GM12864 (cell line): Measurements from ENCODE around the gene LILRB1.
"Not testable (repeated sequence)": the region's sequence is repeated elsewhere in the genome, so short reads cannot be mapped to it uniquely, and the experiment has no call there.

ENCODE experiments used
- DNase-seq: peaks from one replicate; pipeline ENCODE4 v3.0.0-alpha.2; 2011; ENCODE audit warnings: low read depth
- H3K4me3 ChIP-seq: 2 replicates; pipeline ENCODE4 v1.5.1; 2011; ENCODE audit warnings: mild to moderate bottlenecking, low read depth, low read length, control low read depth
- TF ChIP-seq, protein P1 (sequence below): IDR thresholded peaks from 2 replicates; pipeline ENCODE4 v1.5.1; 2011; ENCODE audit warnings: low read depth, mild to moderate bottlenecking, moderate library complexity, low read length, control low read depth, inconsistent platforms; ENCODE audit errors: missing control alignments

The LILRB1 gene

DNA sequence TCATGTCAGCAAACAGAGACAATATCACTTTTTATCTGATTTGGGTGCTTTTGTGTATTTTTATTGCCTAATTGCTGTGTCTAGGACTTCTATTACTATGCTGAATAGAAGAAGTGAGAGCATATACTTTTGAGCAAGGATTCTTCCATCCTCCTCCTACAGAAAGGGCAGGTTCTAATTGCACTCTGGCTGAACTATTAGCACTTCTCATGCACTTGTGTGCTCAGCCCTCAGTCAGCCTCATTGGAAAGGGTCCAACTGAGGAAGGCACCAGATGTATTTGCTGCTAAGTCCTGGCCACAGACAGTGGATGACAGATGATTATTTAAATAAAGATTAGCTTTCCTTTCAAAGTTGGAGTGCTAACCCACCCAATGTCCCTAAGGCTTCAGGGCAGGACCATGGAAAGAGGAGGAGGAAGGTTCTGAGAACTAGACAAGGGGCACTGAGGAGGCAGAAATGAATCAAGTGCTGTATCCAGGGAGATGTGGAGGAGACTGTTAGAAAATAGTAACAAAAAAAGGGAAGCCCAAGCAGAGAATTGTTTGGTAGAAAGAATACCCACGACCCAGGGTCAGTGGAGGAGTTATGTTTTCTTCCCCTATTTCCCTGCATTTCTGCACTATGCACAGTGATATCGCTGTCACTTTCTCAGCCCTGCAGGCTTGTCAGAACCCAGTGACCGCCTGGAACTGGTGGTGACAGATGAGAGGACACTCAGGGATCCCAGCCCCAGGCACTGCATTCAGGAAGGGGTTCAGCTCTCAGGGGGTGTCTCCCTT is 40.5 kb downstream of the LILRB1 start:
- TF ChIP-seq, protein P1, sequence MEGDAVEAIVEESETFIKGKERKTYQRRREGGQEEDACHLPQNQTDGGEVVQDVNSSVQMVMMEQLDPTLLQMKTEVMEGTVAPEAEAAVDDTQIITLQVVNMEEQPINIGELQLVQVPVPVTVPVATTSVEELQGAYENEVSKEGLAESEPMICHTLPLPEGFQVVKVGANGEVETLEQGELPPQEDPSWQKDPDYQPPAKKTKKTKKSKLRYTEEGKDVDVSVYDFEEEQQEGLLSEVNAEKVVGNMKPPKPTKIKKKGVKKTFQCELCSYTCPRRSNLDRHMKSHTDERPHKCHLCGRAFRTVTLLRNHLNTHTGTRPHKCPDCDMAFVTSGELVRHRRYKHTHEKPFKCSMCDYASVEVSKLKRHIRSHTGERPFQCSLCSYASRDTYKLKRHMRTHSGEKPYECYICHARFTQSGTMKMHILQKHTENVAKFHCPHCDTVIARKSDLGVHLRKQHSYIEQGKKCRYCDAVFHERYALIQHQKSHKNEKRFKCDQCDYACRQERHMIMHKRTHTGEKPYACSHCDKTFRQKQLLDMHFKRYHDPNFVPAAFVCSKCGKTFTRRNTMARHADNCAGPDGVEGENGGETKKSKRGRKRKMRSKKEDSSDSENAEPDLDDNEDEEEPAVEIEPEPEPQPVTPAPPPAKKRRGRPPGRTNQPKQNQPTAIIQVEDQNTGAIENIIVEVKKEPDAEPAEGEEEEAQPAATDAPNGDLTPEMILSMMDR, result no peak
- H3K4me3 ChIP-seq, result no peak overlapping the region
- no peak for DNase-seq

DNA sequence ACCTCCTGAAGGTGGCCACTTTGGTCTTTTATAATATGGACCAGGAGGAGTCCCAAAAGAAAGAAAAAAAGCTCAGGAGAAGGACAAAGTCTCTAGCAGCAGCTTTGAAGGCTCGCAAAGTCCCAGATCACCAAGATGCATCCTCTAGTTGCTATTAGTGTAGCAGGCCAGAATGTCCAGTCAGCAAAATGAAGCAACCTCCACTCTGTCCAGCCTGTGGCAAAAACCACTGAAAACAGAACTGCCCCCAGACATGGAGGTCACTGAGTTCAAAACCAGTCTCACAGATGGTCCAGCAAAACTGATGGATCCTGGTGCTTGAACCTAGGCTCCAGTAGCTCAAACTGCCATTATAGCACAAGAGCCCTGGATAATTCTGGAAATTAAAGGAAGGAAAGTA is 42.9 kb downstream of the LILRB1 start:
- no peak overlapping the region for H3K4me3 ChIP-seq
- TF ChIP-seq, protein P1, result no peak
- DNase-seq, result no peak

GRCh38 chr19:54674021-54674617 is 43.8 kb downstream of the LILRB1 start:
- peak; percentile 45 for DNase-seq
- TF ChIP-seq, protein P1, result peak; percentile 76
- H3K4me3 ChIP-seq, result no peak overlapping the region

DNA sequence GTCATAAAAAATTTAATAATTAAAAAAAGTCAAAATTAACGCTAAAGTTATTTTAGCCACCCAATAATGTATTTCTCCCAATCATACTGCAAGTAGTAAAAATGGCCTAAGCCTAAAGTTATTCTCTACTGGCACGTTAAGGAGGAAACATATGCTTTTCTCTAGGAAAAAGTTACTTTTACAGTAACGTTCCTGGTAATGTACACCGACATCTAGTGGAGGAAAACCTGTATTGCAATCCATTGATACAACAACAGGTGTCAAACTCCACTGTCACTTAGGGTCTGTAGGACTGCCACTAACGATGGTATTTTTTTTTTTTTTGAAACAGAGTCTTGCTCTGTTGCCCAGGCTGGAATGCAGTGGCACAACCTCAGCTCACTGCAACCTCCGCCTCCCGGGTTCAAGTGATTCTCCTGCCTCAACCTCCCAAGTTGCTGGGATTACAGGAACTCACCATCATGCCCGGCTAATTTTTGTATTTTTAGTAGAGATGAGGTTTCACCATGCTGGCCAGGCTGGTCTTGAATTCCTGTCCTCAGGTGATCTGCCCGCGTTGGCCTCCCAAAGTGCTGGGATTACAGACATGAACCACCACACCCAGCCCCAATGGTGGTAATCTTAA is 46.0 kb downstream of the LILRB1 start:
- not testable (repeated sequence) for DNase-seq, H3K4me3 ChIP-seq
- TF ChIP-seq, protein P1, result peak; percentile 86

DNA sequence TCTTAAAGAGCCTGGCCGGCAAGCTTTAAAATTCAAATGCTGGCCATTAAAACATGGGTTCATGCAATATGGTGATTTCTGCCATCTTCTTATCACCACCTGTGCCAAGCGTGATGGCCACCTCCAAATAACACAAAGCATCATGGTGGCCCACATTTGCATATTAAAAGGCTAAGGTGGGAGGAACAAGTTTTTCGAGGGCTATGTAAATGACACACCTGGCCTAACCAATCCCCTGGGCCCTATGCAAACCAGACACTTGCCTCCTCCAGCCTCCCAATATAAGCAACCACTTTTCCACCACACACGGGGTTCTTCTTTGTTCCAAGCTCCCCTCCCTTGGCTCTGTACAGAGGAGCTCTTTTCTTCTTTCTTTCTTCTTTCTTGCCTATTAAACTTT is 46.9 kb downstream of the LILRB1 start:
- no peak overlapping the region for H3K4me3 ChIP-seq
- TF ChIP-seq, protein P1, result no peak

GRCh38 chr19:54681596-54681995 is 51.3 kb downstream of the LILRB1 start:
- DNase-seq, H3K4me3 ChIP-seq: not testable (repeated sequence)

More for the DNA sequence above, 46.9 kb downstream of the LILRB1 start:
- DNase-seq, result no peak

DNA sequence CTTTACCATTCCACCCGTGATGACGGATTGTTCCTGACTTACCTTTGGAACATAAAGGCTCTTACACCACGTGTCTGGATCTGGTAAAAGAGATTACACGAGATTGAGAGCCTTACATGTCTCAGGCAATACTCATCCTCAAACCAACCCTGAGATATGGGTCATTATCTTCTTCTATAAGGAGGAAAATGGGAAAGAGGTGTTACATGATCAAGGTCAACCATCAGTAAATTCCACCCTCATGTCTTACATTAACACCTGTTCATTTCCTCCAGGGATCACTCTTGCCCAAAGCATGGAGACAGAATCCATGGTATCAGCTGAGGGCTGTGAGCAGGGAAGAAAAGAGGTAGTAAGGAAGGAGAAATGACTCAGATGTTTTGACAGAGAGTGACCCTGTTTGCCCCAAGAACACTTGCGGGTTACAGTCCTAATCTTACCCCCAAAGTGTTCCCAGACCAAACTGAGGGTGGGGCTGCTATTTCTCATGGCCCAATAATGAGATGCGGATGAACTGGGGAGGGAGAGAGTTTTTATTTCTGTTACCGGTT is 52.1 kb downstream of the LILRB1 start:
- no peak for DNase-seq
- TF ChIP-seq, protein P1, result no peak
- H3K4me3 ChIP-seq, result no peak overlapping the region
